H9 (cell line): ENCODE results near the gene ZNF292. TPM values are rescaled to one million over a fixed set of nuclear protein-coding genes. Genes with fewer than 3 reads are reported as not detected.

ENCODE experiments used
- DNase-seq: peaks from one replicate; pipeline ENCODE4 v3.0.0-alpha.2; 2017
- H2AFZ ChIP-seq: one replicate; pipeline ENCODE4 v1.6.1; 2013; ENCODE audit warnings: mild to moderate bottlenecking, low read length, control low read depth, moderate library complexity
- H2AK5ac ChIP-seq: 2 replicates; pipeline ENCODE4 v1.6.1; 2013; ENCODE audit warnings: low read length, control low read depth, mixed read lengths; ENCODE audit not compliant: insufficient read length
- H2BK120ac ChIP-seq: one replicate; pipeline ENCODE4 v1.6.1; 2013; ENCODE audit warnings: low read depth, mild to moderate bottlenecking, low read length, control low read depth, inconsistent platforms; ENCODE audit not compliant: poor library complexity, severe bottlenecking
- H2BK12ac ChIP-seq: 2 replicates; pipeline ENCODE4 v1.6.1; 2013; ENCODE audit warnings: low read length, control low read depth, mixed read lengths, low read depth; ENCODE audit not compliant: insufficient read length
- H2BK15ac ChIP-seq: 2 replicates; pipeline ENCODE4 v1.6.1; 2013; ENCODE audit warnings: low read depth, low read length, control low read depth
- H2BK20ac ChIP-seq: one replicate; pipeline ENCODE4 v1.6.1; 2013; ENCODE audit warnings: low read depth, mild to moderate bottlenecking, low read length, control low read depth, inconsistent platforms; ENCODE audit not compliant: poor library complexity, severe bottlenecking
- H2BK5ac ChIP-seq: 2 replicates; pipeline ENCODE4 v1.6.1; 2013; ENCODE audit warnings: low read length, control low read depth, mixed read lengths; ENCODE audit not compliant: insufficient read length
- H3K14ac ChIP-seq: 2 replicates; pipeline ENCODE4 v1.6.1; 2013; ENCODE audit warnings: low read length, control low read depth; ENCODE audit not compliant: insufficient read depth
- H3K18ac ChIP-seq: 2 replicates; pipeline ENCODE4 v1.6.1; 2013; ENCODE audit warnings: low read depth, mild to moderate bottlenecking, mixed read lengths, low read length, control low read depth; ENCODE audit not compliant: insufficient read length
- H3K23ac ChIP-seq: 2 replicates; pipeline ENCODE4 v1.6.1; 2013; ENCODE audit warnings: low read length, control low read depth, mixed read lengths, low read depth; ENCODE audit not compliant: insufficient read length
- H3K23me2 ChIP-seq: 2 replicates; pipeline ENCODE4 v1.6.1; 2013; ENCODE audit warnings: low read depth, mild to moderate bottlenecking, mixed read lengths, low read length, control low read depth; ENCODE audit not compliant: insufficient read length, poor library complexity, severe bottlenecking
- H3K27ac ChIP-seq: 2 replicates; pipeline ENCODE4 v1.5.1; 2013; ENCODE audit warnings: low read length, control low read depth, mixed read lengths, low read depth; ENCODE audit not compliant: insufficient read length
- H3K27me3 ChIP-seq: 2 replicates; pipeline ENCODE4 v1.6.1; 2013; ENCODE audit warnings: low read length, control low read depth, inconsistent platforms; ENCODE audit not compliant: insufficient read depth
- H3K4ac ChIP-seq: 2 replicates; pipeline ENCODE4 v1.6.1; 2013; ENCODE audit warnings: low read depth, mild to moderate bottlenecking, control low read depth, inconsistent platforms, low read length, moderate library complexity
- H3K4me1 ChIP-seq: 2 replicates; pipeline ENCODE4 v1.6.1; 2013; ENCODE audit warnings: low read length, control low read depth, inconsistent platforms; ENCODE audit not compliant: insufficient read depth
- H3K4me2 ChIP-seq: 2 replicates; pipeline ENCODE4 v1.6.1; 2013; ENCODE audit warnings: low read length, control low read depth, mixed read lengths; ENCODE audit not compliant: insufficient read length, insufficient read depth
- H3K56ac ChIP-seq: 2 replicates; pipeline ENCODE4 v1.6.1; 2013; ENCODE audit warnings: low read depth, mild to moderate bottlenecking, mixed read lengths, low read length, control low read depth; ENCODE audit not compliant: insufficient read length
- H3K79me1 ChIP-seq: 2 replicates; pipeline ENCODE4 v1.6.1; 2013; ENCODE audit warnings: low read depth, mild to moderate bottlenecking, moderate library complexity, low read length, control low read depth, inconsistent platforms; ENCODE audit not compliant: insufficient read depth, poor library complexity, severe bottlenecking
- H3K79me2 ChIP-seq: 2 replicates; pipeline ENCODE4 v1.6.1; 2013; ENCODE audit warnings: low read length, control low read depth, inconsistent platforms; ENCODE audit not compliant: insufficient read depth
- H3K9ac ChIP-seq: 2 replicates; pipeline ENCODE4 v1.6.1; 2013; ENCODE audit warnings: low read length, control low read depth, mixed read lengths; ENCODE audit not compliant: insufficient read length; ENCODE audit errors: extremely low read depth
- H3K9me3 ChIP-seq: one replicate; pipeline ENCODE4 v1.6.1; 2013; ENCODE audit warnings: low read depth, low read length, inconsistent platforms; ENCODE audit not compliant: control insufficient read depth
- H3T11ph ChIP-seq: one replicate; pipeline ENCODE4 v1.6.1; 2013; ENCODE audit warnings: mild to moderate bottlenecking, low read length, control low read depth, inconsistent platforms
- H4K20me1 ChIP-seq: one replicate; pipeline ENCODE4 v1.6.1; 2013; ENCODE audit not compliant: control insufficient read depth, insufficient read length, insufficient read depth
- H4K5ac ChIP-seq: 2 replicates; pipeline ENCODE4 v1.6.1; 2013; ENCODE audit warnings: low read depth, mild to moderate bottlenecking, mixed read lengths, low read length, control low read depth; ENCODE audit not compliant: insufficient read length
- H4K8ac ChIP-seq: replicated peaks from 2 replicates; pipeline ENCODE4 v1.6.1; 2013; ENCODE audit warnings: low read length, control low read depth, mixed read lengths, low read depth; ENCODE audit not compliant: insufficient read length
- H4K91ac ChIP-seq: 2 replicates; pipeline ENCODE4 v1.6.1; 2013; ENCODE audit warnings: low read depth, mild to moderate bottlenecking, moderate library complexity, mixed read lengths, low read length, control low read depth; ENCODE audit not compliant: insufficient read length
- H3K27ac Mint-ChIP-seq, 3 experiments: 2 replicates in 2 of 3; 3 replicates in 1 of 3; pipeline ENCODE4 v1.8.0; 2020 to 2021; ENCODE audit warnings: mixed read lengths in 3 of 3, mild to moderate bottlenecking in 1 of 3, moderate library complexity in 1 of 3
- H3K27me3 Mint-ChIP-seq: 2 replicates; pipeline ENCODE4 v1.8.0; 2021; ENCODE audit warnings: low read depth, mild to moderate bottlenecking, moderate library complexity, mixed read lengths
- H3K36me3 Mint-ChIP-seq, 3 experiments: 2 replicates in 2 of 3; 3 replicates in 1 of 3; pipeline ENCODE4 v1.8.0; 2020 to 2021; ENCODE audit warnings: low read depth in 3 of 3, mixed read lengths in 3 of 3; ENCODE audit not compliant: insufficient read depth in 1 of 3
- H3K4me1 Mint-ChIP-seq, 2 experiments: 2 replicates each; pipeline ENCODE4 v1.8.0; 2020; ENCODE audit warnings: mixed read lengths in 2 of 2
- H3K4me3 Mint-ChIP-seq, 2 experiments: 2 replicates in 1 of 2; 3 replicates in 1 of 2; pipeline ENCODE4 v1.8.0; 2020 to 2021; ENCODE audit warnings: mild to moderate bottlenecking in 2 of 2, mixed read lengths in 2 of 2, moderate library complexity in 1 of 2
- H3K9me3 Mint-ChIP-seq, 2 experiments: 2 replicates in 1 of 2; 3 replicates in 1 of 2; pipeline ENCODE4 v1.8.0; 2020; ENCODE audit warnings: mild to moderate bottlenecking in 2 of 2, mixed read lengths in 2 of 2, moderate library complexity in 1 of 2
- CTCF ChIP-seq: fragments of 200-600 bp; sonication (generic); conservative IDR thresholded peaks from 3 replicates; pipeline ENCODE4 v1.8.0; 2021; ENCODE audit warnings: antibody characterized with exemption, mild to moderate bottlenecking
- WGBS: extraction: QIAGEN DNeasy Blood & Tissue Kit; methylation state at CpG from one replicate; pipeline ENCODE4 v1.1.7; 2013; ENCODE audit warnings: missing lambda C conversion rate, low lambda C conversion rate, mixed read lengths; ENCODE audit not compliant: insufficient read length; ENCODE audit errors: extremely low coverage; 5-methylcytosine and 5-hydroxymethylcytosine counted together
- total RNA-seq: library from RNA; stranded (reverse); gene quantifications from 2 replicates; pipeline ENCODE4 v1.2.1, GENCODE V29; 2021

ZNF292 gene
- total RNA-seq, 1 experiment from 2014 or later = 38.7 TPM

DNA sequence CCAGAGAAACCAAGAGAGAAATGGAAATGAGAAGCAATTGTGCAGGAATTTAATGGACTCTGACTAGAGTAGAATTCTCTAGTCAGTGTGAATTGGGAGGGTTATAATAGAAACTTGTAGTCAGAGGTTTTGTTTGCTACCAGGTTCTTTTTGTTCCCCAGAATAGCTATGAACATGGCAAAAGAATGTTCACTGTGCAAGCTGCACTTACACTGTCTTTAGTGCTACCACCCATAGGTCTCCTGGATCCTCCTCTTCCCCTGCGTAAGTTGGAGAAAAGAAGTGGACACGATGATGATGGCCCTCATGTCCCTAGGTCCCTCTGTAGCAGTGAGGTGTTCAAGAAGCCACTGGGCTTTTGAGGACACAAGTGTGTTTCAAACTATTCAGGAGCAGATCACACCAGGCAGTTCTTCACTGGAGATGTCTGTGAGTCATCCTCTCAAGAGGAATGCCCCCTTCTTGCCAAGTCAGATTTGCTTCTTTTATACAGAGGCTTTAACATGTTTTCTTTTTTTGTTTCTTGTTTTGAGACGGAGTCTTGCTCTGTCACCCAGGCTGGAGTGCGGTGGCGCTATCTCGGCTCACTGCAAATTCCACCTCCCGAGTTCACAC lies 119.4 kb downstream of the ZNF292 start:
- no peak overlapping the region for H3K27ac ChIP-seq
- no peak overlapping the region for H4K8ac ChIP-seq
- H3K56ac ChIP-seq = no peak overlapping the region
- H3K4me1 ChIP-seq = no peaks in the 10 kb centered on the region
- H2BK15ac ChIP-seq = no peak overlapping the region
- H3K14ac ChIP-seq = no peak overlapping the region
- H3K27ac Mint-ChIP-seq = no peak overlapping the region
- no peaks in the 10 kb centered on the region; the same call in 1 of the 2 replicates for H3K27me3 Mint-ChIP-seq
- H3K18ac ChIP-seq = no peak overlapping the region
- H3K79me2 ChIP-seq = no peaks in the 10 kb centered on the region
- no CpG with 5 or more reads among the region's 7 CpGs for WGBS
- no peaks in the 10 kb centered on the region; a peak in 1 of 5 replicates for H3K9me3 Mint-ChIP-seq
- H3K9ac ChIP-seq = no peak overlapping the region
- no peaks in the 10 kb centered on the region for H3K23me2 ChIP-seq
- H4K5ac ChIP-seq = no peak overlapping the region
- peaks cover 0 to 3% (median 0%) of the 10 kb centered on the region in 3 experiments; a peak in 2 of 7 replicates for H3K36me3 Mint-ChIP-seq
- no peak overlapping the region for H2BK5ac ChIP-seq
- H4K20me1 ChIP-seq = no peaks in the 10 kb centered on the region
- H2BK120ac ChIP-seq = no peak overlapping the region
- H3K79me1 ChIP-seq = no peaks in the 10 kb centered on the region
- H3K4me3 Mint-ChIP-seq = no peak overlapping the region
- no peak for TF ChIP-seq CTCF
- H3K4me1 Mint-ChIP-seq = no peaks in the 10 kb centered on the region
- no peak overlapping the region for H3K4me2 ChIP-seq
- H3K9me3 ChIP-seq = no peaks in the 10 kb centered on the region
- H3K23ac ChIP-seq = no peak overlapping the region
- H4K91ac ChIP-seq = no peak overlapping the region
- H3K27me3 ChIP-seq = no peaks in the 10 kb centered on the region
- no peak overlapping the region for H3T11ph ChIP-seq
- H2BK12ac ChIP-seq = no peak overlapping the region
- no peak overlapping the region for H2BK20ac ChIP-seq
- no peak for DNase-seq
- no peak overlapping the region for H2AK5ac ChIP-seq
- no peak overlapping the region for H3K4ac ChIP-seq
- no peak overlapping the region for H2AFZ ChIP-seq
